ENCODE measurements around the gene AKAP8.

DNA sequence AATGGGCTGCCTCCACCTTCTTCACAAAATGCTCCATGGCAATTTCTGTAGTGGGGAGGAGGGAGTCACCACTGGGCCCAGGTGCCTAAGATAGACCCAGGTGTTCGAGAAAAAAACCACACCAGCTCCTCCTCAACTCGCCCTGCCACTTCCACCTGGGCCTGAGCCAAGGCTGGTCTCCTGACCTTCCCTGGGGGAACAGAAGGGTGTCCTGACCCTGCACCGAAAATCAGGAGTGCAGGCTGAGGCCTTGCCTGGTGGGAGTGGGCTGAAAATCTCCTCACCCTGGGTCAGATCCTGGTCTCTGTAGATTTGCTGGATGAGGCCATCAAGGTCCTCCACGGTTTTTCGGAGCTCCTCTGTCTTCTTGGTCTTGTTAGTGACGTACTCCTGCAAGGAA, 17.6 kb upstream of the AKAP8 start:
- TF ChIP-seq, protein P1, sequence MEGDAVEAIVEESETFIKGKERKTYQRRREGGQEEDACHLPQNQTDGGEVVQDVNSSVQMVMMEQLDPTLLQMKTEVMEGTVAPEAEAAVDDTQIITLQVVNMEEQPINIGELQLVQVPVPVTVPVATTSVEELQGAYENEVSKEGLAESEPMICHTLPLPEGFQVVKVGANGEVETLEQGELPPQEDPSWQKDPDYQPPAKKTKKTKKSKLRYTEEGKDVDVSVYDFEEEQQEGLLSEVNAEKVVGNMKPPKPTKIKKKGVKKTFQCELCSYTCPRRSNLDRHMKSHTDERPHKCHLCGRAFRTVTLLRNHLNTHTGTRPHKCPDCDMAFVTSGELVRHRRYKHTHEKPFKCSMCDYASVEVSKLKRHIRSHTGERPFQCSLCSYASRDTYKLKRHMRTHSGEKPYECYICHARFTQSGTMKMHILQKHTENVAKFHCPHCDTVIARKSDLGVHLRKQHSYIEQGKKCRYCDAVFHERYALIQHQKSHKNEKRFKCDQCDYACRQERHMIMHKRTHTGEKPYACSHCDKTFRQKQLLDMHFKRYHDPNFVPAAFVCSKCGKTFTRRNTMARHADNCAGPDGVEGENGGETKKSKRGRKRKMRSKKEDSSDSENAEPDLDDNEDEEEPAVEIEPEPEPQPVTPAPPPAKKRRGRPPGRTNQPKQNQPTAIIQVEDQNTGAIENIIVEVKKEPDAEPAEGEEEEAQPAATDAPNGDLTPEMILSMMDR (conservative IDR thresholded peaks at IDR 0.05; ENCODE audit: low read length) = no peak
- TF ChIP-seq EZH2phosphoT487 (IDR thresholded peaks at IDR 0.05; ENCODE audit: borderline replicate concordance, low read depth, low read length) = no peak

All from OCI-LY7 (cell line).